HFFc6 (cell line): Measurements from ENCODE around the gene RSPO3. TPM values are rescaled to one million over a fixed set of nuclear protein-coding genes. Genes with fewer than 3 reads are reported as not detected.
"Not testable (repeated sequence)": the region's sequence is repeated elsewhere in the genome, so short reads cannot be mapped to it uniquely, and the experiment has no call there.

Experiments used
- DNase-seq: peaks from one replicate; pipeline ENCODE4 v3.0.0-alpha.2; 2018
- H3K27ac Mint-ChIP-seq: 2 replicates; pipeline ENCODE4 v1.8.0; 2020; ENCODE audit warnings: mild to moderate bottlenecking, mixed read lengths
- H3K27me3 Mint-ChIP-seq: 2 replicates; pipeline ENCODE4 v1.8.0; 2021; ENCODE audit warnings: mild to moderate bottlenecking, moderate library complexity, mixed read lengths; ENCODE audit not compliant: insufficient read depth
- H3K36me3 Mint-ChIP-seq: 2 replicates; pipeline ENCODE4 v1.8.0; 2021; ENCODE audit warnings: low read depth, mixed read lengths
- H3K4me1 Mint-ChIP-seq: 2 replicates; pipeline ENCODE4 v1.8.0; 2020; ENCODE audit warnings: low read depth, mixed read lengths
- H3K4me3 Mint-ChIP-seq: 2 replicates; pipeline ENCODE4 v1.8.0; 2020; ENCODE audit warnings: mild to moderate bottlenecking, moderate library complexity, mixed read lengths
- H3K9me3 Mint-ChIP-seq: 2 replicates; pipeline ENCODE4 v1.8.0; 2020; ENCODE audit warnings: mild to moderate bottlenecking, mixed read lengths
- total RNA-seq, 6 experiments: library from RNA; stranded (reverse); fragmentation: NEBNext Ultra II Directional; extraction: Animal tissue kit (Norgen Biotek cat#: 25700); gene quantifications; 2 replicates in 1 of 6; 3 replicates in 5 of 6; pipeline ENCODE4 v1.2.3, GENCODE V29; 2021
- TF ChIP-seq, protein P1 (sequence below): fragments of 200-600 bp; sonication (generic); IDR thresholded peaks from 2 replicates; pipeline ENCODE4 v1.5.0; 2021; ENCODE audit warnings: antibody characterized with exemption, mild to moderate bottlenecking

The RSPO3 gene
- total RNA-seq, 6 experiments from 2014 or later, result not detected

DNA sequence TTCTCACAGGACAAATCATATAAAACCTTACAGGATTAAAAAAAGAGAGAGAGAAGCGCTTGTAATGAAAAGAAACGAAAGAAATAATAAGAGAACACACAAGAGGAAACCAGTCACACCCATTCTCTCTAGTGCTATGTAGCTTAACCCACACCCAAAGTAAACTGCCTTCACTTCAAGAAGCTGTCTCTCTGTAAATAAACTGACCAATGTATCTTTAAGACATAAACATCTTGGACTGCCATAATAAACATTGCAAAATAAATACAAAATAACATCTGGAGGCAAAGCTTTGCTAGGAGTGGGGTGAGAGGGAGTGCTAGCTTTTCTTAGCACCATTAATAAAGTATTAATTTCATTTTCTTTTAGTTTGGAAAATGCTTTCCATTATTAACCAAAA, 86.6 kb downstream of the RSPO3 start:
- Mint-ChIP-seq H3K27ac (no peak overlapping the region), H3K4me1 (peaks cover 37% of the 10 kb centered on the region), H3K9me3 (no peaks in the 10 kb centered on the region), H3K27me3 (no peaks in the 10 kb centered on the region), H3K4me3 (no peak overlapping the region), H3K36me3 (no peaks in the 10 kb centered on the region)
- DNase-seq, result no peak
- TF ChIP-seq, protein P1, sequence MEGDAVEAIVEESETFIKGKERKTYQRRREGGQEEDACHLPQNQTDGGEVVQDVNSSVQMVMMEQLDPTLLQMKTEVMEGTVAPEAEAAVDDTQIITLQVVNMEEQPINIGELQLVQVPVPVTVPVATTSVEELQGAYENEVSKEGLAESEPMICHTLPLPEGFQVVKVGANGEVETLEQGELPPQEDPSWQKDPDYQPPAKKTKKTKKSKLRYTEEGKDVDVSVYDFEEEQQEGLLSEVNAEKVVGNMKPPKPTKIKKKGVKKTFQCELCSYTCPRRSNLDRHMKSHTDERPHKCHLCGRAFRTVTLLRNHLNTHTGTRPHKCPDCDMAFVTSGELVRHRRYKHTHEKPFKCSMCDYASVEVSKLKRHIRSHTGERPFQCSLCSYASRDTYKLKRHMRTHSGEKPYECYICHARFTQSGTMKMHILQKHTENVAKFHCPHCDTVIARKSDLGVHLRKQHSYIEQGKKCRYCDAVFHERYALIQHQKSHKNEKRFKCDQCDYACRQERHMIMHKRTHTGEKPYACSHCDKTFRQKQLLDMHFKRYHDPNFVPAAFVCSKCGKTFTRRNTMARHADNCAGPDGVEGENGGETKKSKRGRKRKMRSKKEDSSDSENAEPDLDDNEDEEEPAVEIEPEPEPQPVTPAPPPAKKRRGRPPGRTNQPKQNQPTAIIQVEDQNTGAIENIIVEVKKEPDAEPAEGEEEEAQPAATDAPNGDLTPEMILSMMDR, result no peak

- TF ChIP-seq, protein P1, result no peak
- H3K36me3 Mint-ChIP-seq, result no peaks in the 10 kb centered on the region
Measured at GRCh38 chr6:127206531-127207095, 88.1 kb downstream of the RSPO3 start.

GRCh38 chr6:127207591-127208120, 89.2 kb downstream of the RSPO3 start:
- Mint-ChIP-seq H3K27ac (peak overlapping the region; percentile 33; the same call in 1 of the 2 replicates), H3K4me3 (no peak overlapping the region; the same call in 1 of the 2 replicates), H3K4me1 (peaks cover 17% of the 10 kb centered on the region), H3K36me3 (no peaks in the 10 kb centered on the region), H3K9me3 (no peaks in the 10 kb centered on the region), H3K27me3 (no peaks in the 10 kb centered on the region)
- DNase-seq, result peak; percentile 36
- TF ChIP-seq, protein P1, result no peak

More at GRCh38 chr6:127206531-127207095, 88.1 kb downstream of the RSPO3 start:
- H3K9me3 Mint-ChIP-seq, result no peaks in the 10 kb centered on the region
- H3K27me3 Mint-ChIP-seq, result no peaks in the 10 kb centered on the region
- peak; percentile 26 for DNase-seq
- H3K4me1 Mint-ChIP-seq, result peaks cover 24% of the 10 kb centered on the region
- no peak overlapping the region for H3K4me3 Mint-ChIP-seq
- no peak overlapping the region; the same call in 1 of the 2 replicates for H3K27ac Mint-ChIP-seq

- peaks cover 15% of the 10 kb centered on the region for H3K4me1 Mint-ChIP-seq
- no peak overlapping the region for H3K4me3 Mint-ChIP-seq
- H3K9me3 Mint-ChIP-seq, result 0 out of 2 replicates have a peak, but pooled peaks cover 4% of the 10 kb centered on the region
- no peaks in the 10 kb centered on the region for H3K36me3 Mint-ChIP-seq
- H3K27ac Mint-ChIP-seq, result no peak overlapping the region
- TF ChIP-seq, protein P1, result no peak
- no peak for DNase-seq
- H3K27me3 Mint-ChIP-seq, result no peaks in the 10 kb centered on the region; the same call in 1 of the 2 replicates
Measured at GRCh38 chr6:127210725-127211124, 92.3 kb downstream of the RSPO3 start.

GRCh38 chr6:127212376-127212775, 93.9 kb downstream of the RSPO3 start:
- Mint-ChIP-seq H3K36me3 (no peaks in the 10 kb centered on the region), H3K27ac (no peak overlapping the region), H3K9me3 (0 out of 2 replicates have a peak, but pooled peaks cover 4% of the 10 kb centered on the region), H3K4me3 (no peak overlapping the region), H3K4me1 (peaks cover 12% of the 10 kb centered on the region), H3K27me3 (peaks cover 2% of the 10 kb centered on the region; the same call in 1 of the 2 replicates)
- TF ChIP-seq, protein P1, result no peak
- no peak for DNase-seq

DNA sequence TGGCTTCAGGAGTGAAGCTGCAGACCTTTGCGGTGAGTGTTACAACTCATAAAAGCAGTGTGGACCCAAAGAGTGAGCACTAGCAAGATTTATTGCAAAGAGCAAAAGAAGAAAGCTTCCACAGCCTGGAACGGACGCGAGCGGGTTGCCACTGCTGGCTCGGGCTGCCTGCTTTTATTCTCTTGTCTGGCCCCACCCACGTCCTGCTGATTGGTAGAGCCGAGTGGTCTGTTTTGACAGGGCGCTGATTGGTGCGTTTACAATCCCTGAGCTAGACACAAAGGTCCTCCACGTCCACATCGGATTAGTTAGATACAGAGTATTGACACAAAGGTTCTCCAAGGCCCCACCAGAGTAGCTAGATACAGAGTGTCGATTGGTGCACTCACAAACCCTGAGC, 95.6 kb downstream of the RSPO3 start:
- H3K36me3 Mint-ChIP-seq, H3K4me1 Mint-ChIP-seq, DNase-seq, H3K4me3 Mint-ChIP-seq, H3K27ac Mint-ChIP-seq, H3K9me3 Mint-ChIP-seq, H3K27me3 Mint-ChIP-seq: not testable (repeated sequence)

DNA sequence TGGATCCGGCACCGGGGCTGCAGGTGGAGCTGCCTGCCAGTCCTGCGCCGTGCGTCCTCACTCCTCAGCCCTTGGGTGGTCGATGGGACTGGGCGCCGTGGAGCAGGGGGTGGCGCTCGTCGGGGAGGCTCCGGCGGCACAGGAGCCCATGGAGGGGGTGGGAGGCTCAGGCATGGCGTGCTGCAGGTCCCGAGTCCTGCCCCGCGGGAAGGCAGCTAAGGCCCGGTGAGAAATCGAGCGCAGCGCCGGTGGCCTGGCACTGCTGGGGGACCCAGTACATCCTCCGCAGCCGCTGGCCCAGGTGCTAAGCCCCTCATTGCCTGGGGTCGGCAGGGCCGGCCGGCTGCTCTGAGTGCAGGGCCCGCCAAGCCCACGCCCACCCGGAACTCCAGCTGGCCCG, 96.1 kb downstream of the RSPO3 start:
- not testable (repeated sequence) for H3K4me1 Mint-ChIP-seq, H3K9me3 Mint-ChIP-seq, DNase-seq, H3K27me3 Mint-ChIP-seq, H3K27ac Mint-ChIP-seq, H3K4me3 Mint-ChIP-seq, H3K36me3 Mint-ChIP-seq
